Thoracic aorta (tissue), 2 donors: ENCODE measurements around the gene CEP164. TPM values are rescaled to one million over a fixed set of nuclear protein-coding genes. Genes with fewer than 3 reads are reported as not detected.

Experiments
- ATAC-seq: fragments of 150-250 bp; one replicate; pipeline ENCODE4 v1.8.0; 2017; ENCODE audit warnings: low read depth; ENCODE audit not compliant: insufficient number of reproducible peaks, low FRiP score
- DNase-seq: peaks from one replicate; pipeline ENCODE4 v3.0.0-alpha.2; 2020; ENCODE audit warnings: low spot score
- H3K27ac ChIP-seq, 2 donors: fragments of 200-600 bp; sonication (generic); 1 replicate in 1 of 2; 2 replicates in 1 of 2; pipeline ENCODE4 v1.5.1; 2016; ENCODE audit warnings: mild to moderate bottlenecking in 2 of 2, moderate library complexity in 2 of 2
- H3K27me3 ChIP-seq: fragments of 200-600 bp; sonication (generic); replicated peaks from 2 replicates; pipeline ENCODE4 v1.6.0; 2016; ENCODE audit warnings: mild to moderate bottlenecking; ENCODE audit not compliant: insufficient read depth
- H3K36me3 ChIP-seq: fragments of 200-600 bp; sonication (generic); one replicate; pipeline ENCODE4 v1.5.1; 2016
- H3K4me1 ChIP-seq, 2 donors: fragments of 200-600 bp; sonication (generic); 1 replicate in 1 of 2; 2 replicates in 1 of 2; pipeline versions ENCODE4 v1.5.1 to v1.6.0; 2016; ENCODE audit warnings: low read depth in 2 of 2, mild to moderate bottlenecking in 1 of 2; ENCODE audit not compliant: control insufficient read depth in 1 of 2
- H3K4me3 ChIP-seq: fragments of 200-600 bp; sonication (generic); 2 replicates; pipeline ENCODE4 v1.5.1; 2016; ENCODE audit warnings: mild to moderate bottlenecking
- H3K9me3 ChIP-seq: fragments of 200-600 bp; sonication (generic); 2 replicates; pipeline ENCODE4 v1.5.1; 2016
- CTCF ChIP-seq: fragments of 200-600 bp; sonication (generic); IDR thresholded peaks from one replicate; pipeline ENCODE4 v1.5.1; 2019; ENCODE audit warnings: antibody characterized with exemption
- total RNA-seq, 2 donors: library from RNA; depleted of rRNA; stranded (reverse); fragments of >200 nt; gene quantifications; one replicate each; pipeline versions ENCODE4 v1.1.0 to v1.2.3, GENCODE V29; 2016

Gene CEP164
- total RNA-seq, 2 donors from 2014 or later = 27.9 to 53.4 TPM

DNA sequence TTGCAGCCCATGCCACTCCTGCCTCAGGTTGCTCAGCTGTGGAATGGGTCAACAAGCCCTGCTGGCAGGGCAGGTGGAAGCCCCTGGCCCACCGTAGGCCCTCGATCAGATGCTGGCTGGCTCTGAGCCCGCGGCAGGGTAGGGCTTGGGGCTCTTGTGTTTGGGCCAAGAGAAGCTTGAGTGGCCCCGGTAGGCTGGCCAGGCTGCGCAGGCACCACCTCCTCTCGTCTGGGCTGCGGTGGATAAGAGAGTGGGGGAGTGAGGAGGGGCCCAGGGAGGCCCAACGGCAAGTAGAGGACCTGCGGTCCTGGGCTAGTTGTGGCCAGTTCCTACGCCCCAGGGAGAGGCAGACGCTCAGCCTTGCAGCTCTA is 115.2 kb downstream of the CEP164 start:
- Histone ChIP-seq H3K27ac (no peak overlapping the region), H3K9me3 (no peaks in the 10 kb centered on the region), H3K4me3 (no peak overlapping the region), H3K4me1 (no peaks in the 10 kb centered on the region), H3K27me3 (no peaks in the 10 kb centered on the region), H3K36me3 (no peaks in the 10 kb centered on the region)
- no peak for ATAC-seq
- TF ChIP-seq CTCF = no peak
- DNase-seq = no peak

DNA sequence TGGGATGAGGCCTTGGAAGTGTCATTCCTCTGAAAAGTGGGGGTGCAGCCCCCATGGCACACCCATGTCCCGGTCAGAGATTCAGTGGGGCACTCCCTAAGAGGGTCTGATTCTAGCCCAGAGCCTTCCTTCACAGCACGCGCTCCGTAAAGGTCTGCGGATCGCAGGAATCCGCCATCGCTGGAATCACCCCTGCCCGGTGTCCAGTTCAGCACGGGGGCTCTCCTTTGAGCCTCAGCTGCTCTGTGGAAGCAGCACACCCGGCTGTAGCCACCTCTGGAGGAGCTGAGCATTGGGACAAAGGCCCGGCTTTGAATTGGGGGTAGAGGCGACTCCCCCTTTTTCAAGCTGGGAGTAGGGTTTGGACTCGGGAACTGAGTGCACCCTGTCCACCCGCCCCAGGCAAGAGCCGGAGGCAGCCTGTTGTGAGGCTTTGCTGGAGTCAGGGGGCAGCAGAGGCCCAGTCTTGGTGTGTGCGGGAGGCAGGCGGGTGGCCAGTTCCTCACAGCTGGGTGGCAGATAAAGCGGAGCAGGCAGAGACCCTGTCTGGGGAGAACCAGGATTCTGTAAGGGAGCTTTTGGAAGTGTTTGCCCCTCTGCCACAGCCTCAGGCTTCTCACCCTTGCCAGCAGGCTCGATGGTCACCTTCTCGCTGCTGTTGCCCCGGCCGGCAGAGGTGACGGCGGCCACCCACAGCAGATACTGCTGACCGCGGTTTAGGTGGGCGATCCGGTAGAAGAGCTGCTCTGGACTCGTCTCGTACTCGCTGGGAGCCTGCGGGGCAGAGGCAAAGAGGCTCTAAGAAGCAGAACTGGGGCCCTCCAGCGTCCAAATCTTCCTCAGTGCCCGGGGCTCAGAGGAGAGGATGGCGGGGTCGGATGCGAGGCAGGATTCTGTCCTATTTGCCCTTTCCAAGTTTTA is 115.9 kb downstream of the CEP164 start:
- no peak overlapping the region for H3K4me3 ChIP-seq
- DNase-seq = no peak

GRCh38 chr11:117444256-117444655 is 116.6 kb downstream of the CEP164 start:
- H3K36me3 ChIP-seq = no peaks in the 10 kb centered on the region
- TF ChIP-seq CTCF = no peak
- ATAC-seq (no peak), DNase-seq (no peak)
- H3K27me3 ChIP-seq = no peaks in the 10 kb centered on the region
- H3K4me3 ChIP-seq = no peak overlapping the region
- no peaks in the 10 kb centered on the region for H3K9me3 ChIP-seq
- no peaks in the 10 kb centered on the region for H3K4me1 ChIP-seq
- H3K27ac ChIP-seq = no peak overlapping the region

More for the DNA sequence above, 115.9 kb downstream of the CEP164 start:
- no peaks in the 10 kb centered on the region for H3K36me3 ChIP-seq
- no peaks in the 10 kb centered on the region for H3K4me1 ChIP-seq
- no peak for TF ChIP-seq CTCF
- ATAC-seq = no peak
- no peaks in the 10 kb centered on the region for H3K27me3 ChIP-seq
- H3K9me3 ChIP-seq = no peaks in the 10 kb centered on the region
- H3K27ac ChIP-seq = no peak overlapping the region

DNA sequence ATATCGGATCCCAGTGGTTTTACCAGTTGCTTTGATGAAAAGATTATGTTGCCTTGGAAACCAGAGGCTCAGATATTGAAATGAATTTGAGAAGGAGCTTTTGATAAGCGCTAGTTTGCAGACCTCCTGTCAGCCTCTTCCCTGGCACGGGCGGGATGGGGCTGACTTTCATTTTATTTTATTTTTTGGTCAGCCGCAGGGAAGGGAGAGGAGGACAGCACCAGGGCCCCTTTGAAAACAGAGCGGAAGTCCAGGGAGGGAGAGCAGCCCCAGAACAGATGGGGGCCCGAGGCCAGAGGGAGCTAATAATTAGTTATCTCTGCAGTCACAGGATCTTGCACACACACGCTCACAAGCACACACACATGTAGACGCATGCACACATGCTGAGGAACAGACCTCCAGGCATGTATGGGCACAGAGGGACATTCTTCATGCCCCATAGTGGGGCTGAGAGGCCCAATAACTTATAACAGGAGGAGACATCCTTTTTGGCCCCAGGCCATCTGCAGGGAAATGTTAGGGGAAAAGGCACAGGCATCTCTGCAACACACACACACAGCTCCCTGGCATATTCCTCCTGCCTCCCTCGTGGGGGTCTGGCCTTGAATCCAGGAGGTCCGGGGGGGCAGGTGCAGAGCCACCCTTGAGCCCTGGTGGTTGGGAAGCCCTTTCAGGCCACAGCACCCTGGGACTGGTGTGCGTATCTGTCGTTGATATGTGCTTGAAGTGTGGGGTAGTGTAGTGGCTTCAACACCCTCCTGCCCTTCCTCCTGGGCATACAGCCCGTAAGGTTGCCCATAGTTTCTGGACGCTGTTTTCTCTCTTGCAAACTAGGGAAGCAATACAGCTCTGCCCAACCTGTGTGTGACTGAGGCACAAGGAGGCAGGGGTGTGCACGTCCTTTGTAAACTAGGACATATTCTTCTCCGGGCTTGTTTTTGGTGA is 117.3 kb downstream of the CEP164 start:
- no peaks in the 10 kb centered on the region for H3K4me1 ChIP-seq
- no peak for DNase-seq
- no peaks in the 10 kb centered on the region for H3K9me3 ChIP-seq
- H3K36me3 ChIP-seq = no peaks in the 10 kb centered on the region
- no peak overlapping the region for H3K27ac ChIP-seq
- TF ChIP-seq CTCF = no peak
- ATAC-seq = no peak
- no peaks in the 10 kb centered on the region for H3K27me3 ChIP-seq
- no peak overlapping the region for H3K4me3 ChIP-seq

DNA sequence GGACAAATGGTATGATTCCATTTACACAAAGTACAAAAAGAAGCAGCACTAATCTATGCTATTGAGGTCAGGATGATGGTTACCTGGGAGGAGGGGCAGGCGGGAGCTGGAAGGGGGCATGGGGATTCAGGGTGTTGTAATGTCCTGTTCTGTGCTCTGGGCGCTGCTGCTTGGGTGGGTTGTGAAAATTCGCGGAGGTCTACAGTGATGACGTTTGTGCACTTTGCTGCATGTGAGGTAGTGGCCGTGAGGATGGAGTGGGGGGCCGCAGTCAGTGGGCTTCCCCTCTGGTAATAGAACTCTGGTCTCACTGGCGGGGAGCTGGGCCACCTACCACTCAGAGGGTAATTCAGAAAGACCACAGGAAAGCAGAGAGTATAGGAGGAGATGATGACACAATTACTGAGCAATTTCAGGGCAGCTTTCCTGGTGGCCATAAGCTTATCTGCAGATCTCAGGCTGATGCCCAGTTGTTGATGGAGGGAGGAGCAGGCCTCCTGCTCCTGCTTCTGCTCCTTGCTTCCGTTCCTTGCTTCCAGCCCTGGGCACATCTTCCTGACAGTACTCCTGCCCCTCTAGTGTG is 121.5 kb downstream of the CEP164 start:
- Histone ChIP-seq H3K27ac (no peak overlapping the region), H3K4me3 (no peak overlapping the region), H3K4me1 (no peaks in the 10 kb centered on the region), H3K9me3 (no peaks in the 10 kb centered on the region), H3K27me3 (no peaks in the 10 kb centered on the region), H3K36me3 (no peaks in the 10 kb centered on the region)
- DNase-seq (no peak), ATAC-seq (no peak)
- no peak for TF ChIP-seq CTCF
